Smooth muscle cell (in vitro differentiated cells): ENCODE measurements around the gene PTPN9. TPM values are rescaled to one million over a fixed set of nuclear protein-coding genes. Genes with fewer than 3 reads are reported as not detected.
"Not testable (repeated sequence)": the region's sequence is repeated elsewhere in the genome, so short reads cannot be mapped to it uniquely, and the experiment has no call there.

Source experiments
- DNase-seq: peaks from one replicate; lab custom pipeline; 2025; ENCODE audit not compliant: unreplicated experiment; lab: John Stamatoyannopoulos, UW
- H2AFZ ChIP-seq: fragments of 200-600 bp; sonication (generic); 2 replicates; pipeline ENCODE4 v1.6.0; 2016; ENCODE audit warnings: antibody characterized with exemption, low read depth, mild to moderate bottlenecking
- H3F3A ChIP-seq: fragments of 200-600 bp; sonication (generic); 2 replicates; pipeline ENCODE4 v1.6.0; 2017; ENCODE audit warnings: antibody characterized with exemption, low read depth
- H3K27ac ChIP-seq: fragments of 200-600 bp; sonication (generic); 2 replicates; pipeline ENCODE4 v1.5.1; 2016; ENCODE audit warnings: low read depth, mild to moderate bottlenecking
- H3K27me3 ChIP-seq: fragments of 200-600 bp; sonication (generic); 2 replicates; pipeline ENCODE4 v1.6.1; 2016; ENCODE audit warnings: low read depth, mild to moderate bottlenecking
- H3K36me3 ChIP-seq: fragments of 200-600 bp; sonication (generic); 2 replicates; pipeline ENCODE4 v1.5.1; 2016; ENCODE audit warnings: low read depth
- H3K4me1 ChIP-seq: fragments of 200-600 bp; sonication (generic); 2 replicates; pipeline ENCODE4 v1.5.1; 2016; ENCODE audit warnings: low read depth
- H3K4me2 ChIP-seq: fragments of 200-600 bp; sonication (generic); 2 replicates; pipeline ENCODE4 v1.6.0; 2016; ENCODE audit warnings: mild to moderate bottlenecking
- H3K4me3 ChIP-seq: fragments of 200-600 bp; sonication (generic); 2 replicates; pipeline ENCODE4 v1.5.1; 2016; ENCODE audit warnings: mild to moderate bottlenecking
- H3K79me2 ChIP-seq: fragments of 200-600 bp; sonication (generic); 2 replicates; pipeline ENCODE4 v1.6.0; 2016; ENCODE audit warnings: low read depth, mild to moderate bottlenecking
- H3K9ac ChIP-seq: fragments of 200-600 bp; sonication (generic); 2 replicates; pipeline ENCODE4 v1.6.0; 2016; ENCODE audit warnings: low read depth
- H3K9me3 ChIP-seq: fragments of 200-600 bp; sonication (generic); replicated peaks from 2 replicates; pipeline ENCODE4 v1.5.1; 2016; ENCODE audit warnings: low read depth
- H4K20me1 ChIP-seq: fragments of 200-600 bp; sonication (generic); 2 replicates; pipeline ENCODE4 v1.6.0; 2016; ENCODE audit warnings: low read depth
- WGBS: methylation state at CpG from one replicate; pipeline ENCODE4 v1.1.7; 2016; ENCODE audit warnings: low lambda C conversion rate; 5-methylcytosine and 5-hydroxymethylcytosine counted together
- polyA plus RNA-seq: library from polyadenylated mRNA; unstranded; fragments of >200 nt; fragmentation: Nextera tagmentation; extraction: Ambion mirVana; gene quantifications from 2 replicates; pipeline ENCODE4 v1.2.1, GENCODE V29; 2016
- total RNA-seq: library from RNA; depleted of rRNA; stranded (reverse); fragments of >200 nt; gene quantifications from 2 replicates; pipeline ENCODE4 v1.2.3, GENCODE V29; 2014
- TF ChIP-seq, protein P1 (sequence below): fragments of 200-600 bp; sonication (generic); IDR thresholded peaks from 2 replicates; pipeline ENCODE4 v1.5.1; 2017; ENCODE audit warnings: borderline replicate concordance, mild to moderate bottlenecking, antibody characterized with exemption; ENCODE audit not compliant: insufficient read depth, poor library complexity, severe bottlenecking

Gene PTPN9
- total and polyA plus RNA-seq, 2 experiments from 2014 or later = 20.3 to 23.4 TPM

DNA sequence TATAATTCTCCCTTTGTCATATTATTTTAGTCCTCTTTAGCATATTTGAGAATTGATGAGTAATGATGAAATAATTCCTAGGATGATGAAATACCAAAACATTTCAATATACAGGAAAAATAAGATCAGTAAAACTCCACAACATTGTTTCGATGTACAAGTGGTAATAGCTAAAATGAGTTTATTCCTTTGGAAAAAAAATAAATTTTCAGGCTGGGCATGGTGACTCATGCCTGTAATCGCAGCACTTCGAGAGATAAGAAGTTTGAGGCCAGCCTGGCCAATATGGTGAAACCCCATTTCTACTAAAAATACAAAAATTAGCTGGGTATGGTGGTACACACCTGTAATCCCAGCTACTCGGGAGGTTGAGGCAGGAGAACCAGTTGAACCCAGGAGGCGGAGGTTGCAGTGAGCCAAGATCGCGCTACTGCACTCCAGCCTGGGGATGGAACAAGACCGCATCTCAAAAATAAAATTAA, 135.1 kb downstream of the PTPN9 start:
- not testable (repeated sequence) for H3K4me3 ChIP-seq, H3F3A ChIP-seq, H3K9me3 ChIP-seq, H3K36me3 ChIP-seq, H3K27me3 ChIP-seq, H3K9ac ChIP-seq, H3K4me1 ChIP-seq, DNase-seq, H3K4me2 ChIP-seq, H2AFZ ChIP-seq
- WGBS = 67% methylated on average over 8 of the region's 8 CpGs
- peaks cover 100% of the 10 kb centered on the region for H4K20me1 ChIP-seq
- peak overlapping the region; percentile 11 for H3K27ac ChIP-seq
- peaks cover 99% of the 10 kb centered on the region for H3K79me2 ChIP-seq

DNA sequence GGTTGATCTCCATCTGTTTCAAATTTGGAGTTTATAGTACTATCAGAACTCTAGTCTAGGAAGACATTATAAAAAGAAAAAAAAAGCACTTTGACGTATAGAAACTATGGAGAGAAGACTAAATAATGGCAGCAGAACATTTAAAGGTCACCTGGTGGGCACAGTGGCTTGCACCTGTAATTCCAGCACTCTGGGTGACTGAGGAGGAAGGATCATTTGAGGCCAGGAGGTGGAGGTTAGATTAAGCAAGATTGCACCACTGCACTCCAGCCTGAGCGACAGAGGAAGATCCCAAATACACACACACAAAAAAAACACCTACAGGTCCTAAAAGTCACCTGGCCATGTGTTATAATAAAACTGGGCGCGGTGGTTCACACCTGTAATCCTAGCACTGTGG, 141.4 kb downstream of the PTPN9 start:
- Histone ChIP-seq H3K79me2 (peaks cover 98% of the 10 kb centered on the region), H3K27me3 (no peaks in the 10 kb centered on the region), H4K20me1 (peaks cover 100% of the 10 kb centered on the region), H3K4me3 (no peak overlapping the region), H3K4me1 (no peaks in the 10 kb centered on the region), H3K9me3 (no peaks in the 10 kb centered on the region), H3F3A (peaks cover 4% of the 10 kb centered on the region), H3K9ac (no peak overlapping the region), H3K36me3 (no peaks in the 10 kb centered on the region), H3K4me2 (no peak overlapping the region), H2AFZ (no peak overlapping the region), H3K27ac (no peak overlapping the region)
- TF ChIP-seq, protein P1, sequence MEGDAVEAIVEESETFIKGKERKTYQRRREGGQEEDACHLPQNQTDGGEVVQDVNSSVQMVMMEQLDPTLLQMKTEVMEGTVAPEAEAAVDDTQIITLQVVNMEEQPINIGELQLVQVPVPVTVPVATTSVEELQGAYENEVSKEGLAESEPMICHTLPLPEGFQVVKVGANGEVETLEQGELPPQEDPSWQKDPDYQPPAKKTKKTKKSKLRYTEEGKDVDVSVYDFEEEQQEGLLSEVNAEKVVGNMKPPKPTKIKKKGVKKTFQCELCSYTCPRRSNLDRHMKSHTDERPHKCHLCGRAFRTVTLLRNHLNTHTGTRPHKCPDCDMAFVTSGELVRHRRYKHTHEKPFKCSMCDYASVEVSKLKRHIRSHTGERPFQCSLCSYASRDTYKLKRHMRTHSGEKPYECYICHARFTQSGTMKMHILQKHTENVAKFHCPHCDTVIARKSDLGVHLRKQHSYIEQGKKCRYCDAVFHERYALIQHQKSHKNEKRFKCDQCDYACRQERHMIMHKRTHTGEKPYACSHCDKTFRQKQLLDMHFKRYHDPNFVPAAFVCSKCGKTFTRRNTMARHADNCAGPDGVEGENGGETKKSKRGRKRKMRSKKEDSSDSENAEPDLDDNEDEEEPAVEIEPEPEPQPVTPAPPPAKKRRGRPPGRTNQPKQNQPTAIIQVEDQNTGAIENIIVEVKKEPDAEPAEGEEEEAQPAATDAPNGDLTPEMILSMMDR = no peak
- no peak for DNase-seq
- WGBS = over 99% methylated on average over 4 of the region's 4 CpGs

DNA sequence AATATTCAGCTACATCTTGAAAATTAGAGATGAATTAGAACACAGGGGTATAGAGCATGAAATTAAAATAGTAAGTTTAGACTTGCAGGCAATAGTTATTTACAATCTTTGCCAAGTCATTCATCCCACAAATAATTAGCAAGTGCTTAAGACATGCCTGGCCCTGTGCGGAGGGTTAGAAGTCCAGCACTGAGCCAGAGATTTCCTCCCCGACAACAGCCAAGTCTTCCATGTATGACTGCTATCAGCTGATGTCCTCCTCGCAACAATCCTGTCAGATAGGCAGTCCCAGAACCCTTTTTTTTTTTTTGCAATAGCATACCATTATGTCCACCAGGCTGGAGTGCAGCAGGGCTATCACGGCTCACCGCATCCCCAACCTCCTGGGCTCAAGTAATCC, 142.2 kb downstream of the PTPN9 start:
- H4K20me1 ChIP-seq = peaks cover 100% of the 10 kb centered on the region
- H3K27ac ChIP-seq = no peak overlapping the region
- TF ChIP-seq, protein P1 = no peak
- no peaks in the 10 kb centered on the region for H3K36me3 ChIP-seq
- no peak overlapping the region for H2AFZ ChIP-seq
- no peak overlapping the region for H3K9ac ChIP-seq
- no peak overlapping the region for H3K4me2 ChIP-seq
- DNase-seq = no peak
- 67% methylated on average over 5 of the region's 5 CpGs for WGBS
- peaks cover 91% of the 10 kb centered on the region for H3K79me2 ChIP-seq
- peaks cover 5% of the 10 kb centered on the region for H3K4me1 ChIP-seq
- no peak overlapping the region for H3K4me3 ChIP-seq
- no peaks in the 10 kb centered on the region for H3K9me3 ChIP-seq
- H3K27me3 ChIP-seq = no peaks in the 10 kb centered on the region
- peaks cover 4% of the 10 kb centered on the region for H3F3A ChIP-seq

DNA sequence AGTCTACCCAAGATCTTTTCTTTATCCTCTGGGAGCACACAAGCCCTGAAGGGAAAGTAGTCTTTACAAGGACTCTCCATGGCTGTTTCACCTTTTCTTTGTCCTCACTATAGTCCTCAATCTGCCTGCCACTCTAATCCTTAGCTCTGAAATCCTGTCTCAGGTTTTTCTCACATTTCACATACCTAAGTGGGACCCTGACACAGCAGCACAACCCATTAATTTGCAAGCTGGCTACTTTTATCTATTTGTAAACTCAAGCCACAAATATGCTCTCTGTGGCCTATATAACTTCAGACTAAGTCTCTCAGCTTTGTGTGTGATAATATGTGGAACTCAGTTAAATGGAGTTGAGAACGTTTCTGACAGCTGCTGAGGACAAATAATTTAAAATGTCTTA, 147.4 kb downstream of the PTPN9 start:
- peak overlapping the region; percentile 61 for H3K27ac ChIP-seq
- peaks cover 4% of the 10 kb centered on the region for H3F3A ChIP-seq
- TF ChIP-seq, protein P1 = no peak
- H2AFZ ChIP-seq = no peak overlapping the region
- H3K36me3 ChIP-seq = peaks cover 8% of the 10 kb centered on the region
- no peaks in the 10 kb centered on the region for H3K9me3 ChIP-seq
- no peaks in the 10 kb centered on the region for H3K27me3 ChIP-seq
- peak overlapping the region; percentile 47 for H3K4me2 ChIP-seq
- H3K4me3 ChIP-seq = no peak overlapping the region
- no peak for DNase-seq
- peaks cover 74% of the 10 kb centered on the region for H3K79me2 ChIP-seq
- WGBS = 10% methylated on average over 1 of the region's 1 CpG
- H4K20me1 ChIP-seq = peaks cover 100% of the 10 kb centered on the region
- no peak overlapping the region for H3K9ac ChIP-seq
- peaks cover 15% of the 10 kb centered on the region for H3K4me1 ChIP-seq
